BJ (cell line): Measurements from ENCODE around the gene CAPN15. TPM values are rescaled to one million over a fixed set of nuclear protein-coding genes. Genes with fewer than 3 reads are reported as not detected.

Source experiments
- CTCF ChIA-PET: fragments of 350-600 bp; formaldehyde crosslinking; extraction: SDS; loops from one replicate; lab custom pipeline; 2021; ENCODE audit warnings: antibody characterized with exemption, inconsistent platforms; lab: Yijun Ruan, JAX
- POLR2A ChIA-PET: fragments of 300-600 bp; sonication (Branson Sonifier 250); formaldehyde crosslinking; extraction: SDS; loops from one replicate; lab custom pipeline; 2021; ENCODE audit warnings: antibody characterized with exemption; lab: Charles Lee
- DNase-seq: peaks from one replicate; pipeline ENCODE4 v3.0.0-alpha.2; 2011; ENCODE audit warnings: low read depth
- H3K27me3 ChIP-seq: 2 replicates; pipeline ENCODE4 v1.6.0; 2011; ENCODE audit warnings: low read length; ENCODE audit not compliant: control insufficient read depth, insufficient read depth
- H3K36me3 ChIP-seq: 2 replicates; pipeline ENCODE4 v1.5.1; 2011; ENCODE audit warnings: low read length; ENCODE audit not compliant: control insufficient read depth, insufficient read depth
- H3K4me3 ChIP-seq: 2 replicates; pipeline ENCODE4 v1.5.1; 2011; ENCODE audit warnings: low read depth, mild to moderate bottlenecking, control low read depth, low read length
- polyA plus RNA-seq: library from polyadenylated mRNA; depleted of rRNA; stranded (reverse); fragments of >200 nt; gene quantifications from 2 replicates; pipeline ENCODE4 v1.2.3, GENCODE V29; 2011
- TF ChIP-seq, protein P1 (sequence below): IDR thresholded peaks from 2 replicates; pipeline ENCODE4 v1.5.1; 2011; ENCODE audit warnings: low read depth, mild to moderate bottlenecking, control low read depth, inconsistent platforms, low read length, moderate library complexity; ENCODE audit not compliant: insufficient read depth

Gene CAPN15
- polyA plus RNA-seq, 1 experiment: 12.9 TPM

DNA sequence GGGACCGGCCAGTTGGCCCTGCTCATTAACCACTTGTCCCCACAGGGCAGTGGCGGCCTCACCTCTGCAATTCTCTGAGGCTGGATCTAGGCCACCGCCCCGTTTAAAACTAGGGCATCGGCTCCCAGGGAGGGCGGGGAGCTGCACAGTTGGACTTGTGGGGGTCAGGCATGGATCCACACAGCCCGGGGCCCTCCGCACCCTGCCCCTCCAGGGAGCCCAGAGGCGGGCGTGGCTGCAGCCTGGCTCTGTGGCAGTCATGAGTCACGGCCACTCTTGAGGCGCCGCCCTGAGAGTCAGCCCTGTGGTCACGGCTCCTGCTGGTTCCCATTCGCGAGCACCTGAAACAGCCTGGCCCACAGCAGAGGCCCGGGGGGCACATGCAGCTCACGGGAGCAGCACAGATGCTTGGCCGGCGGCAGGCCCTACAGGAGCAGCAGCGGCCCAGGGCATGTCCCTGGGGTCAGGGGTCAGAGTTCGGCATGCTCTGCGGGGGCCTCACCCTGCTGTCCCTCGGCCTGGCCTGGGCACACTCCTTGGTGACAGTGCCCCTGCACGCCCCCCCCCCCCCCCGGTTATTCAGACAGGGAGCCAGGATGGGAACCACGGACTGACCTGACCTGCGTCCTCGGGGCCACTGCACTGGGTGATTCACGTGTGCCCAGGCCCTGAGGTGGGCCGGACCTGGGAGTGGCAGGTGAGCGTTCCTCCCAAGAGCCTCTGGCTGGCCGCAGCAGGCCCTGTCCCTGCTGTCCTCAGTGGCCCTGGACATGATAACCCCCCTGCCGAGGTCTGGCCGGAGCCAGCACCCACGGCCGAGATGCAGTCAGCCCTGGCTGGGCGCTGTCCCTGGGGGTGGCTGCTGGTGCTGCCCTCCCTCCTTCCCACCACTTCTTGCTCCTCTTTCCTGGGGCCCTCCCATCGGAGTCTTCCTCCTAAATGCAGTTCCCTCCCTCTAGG, 8.2 kb downstream of the CAPN15 start:
- TF ChIP-seq, protein P1, sequence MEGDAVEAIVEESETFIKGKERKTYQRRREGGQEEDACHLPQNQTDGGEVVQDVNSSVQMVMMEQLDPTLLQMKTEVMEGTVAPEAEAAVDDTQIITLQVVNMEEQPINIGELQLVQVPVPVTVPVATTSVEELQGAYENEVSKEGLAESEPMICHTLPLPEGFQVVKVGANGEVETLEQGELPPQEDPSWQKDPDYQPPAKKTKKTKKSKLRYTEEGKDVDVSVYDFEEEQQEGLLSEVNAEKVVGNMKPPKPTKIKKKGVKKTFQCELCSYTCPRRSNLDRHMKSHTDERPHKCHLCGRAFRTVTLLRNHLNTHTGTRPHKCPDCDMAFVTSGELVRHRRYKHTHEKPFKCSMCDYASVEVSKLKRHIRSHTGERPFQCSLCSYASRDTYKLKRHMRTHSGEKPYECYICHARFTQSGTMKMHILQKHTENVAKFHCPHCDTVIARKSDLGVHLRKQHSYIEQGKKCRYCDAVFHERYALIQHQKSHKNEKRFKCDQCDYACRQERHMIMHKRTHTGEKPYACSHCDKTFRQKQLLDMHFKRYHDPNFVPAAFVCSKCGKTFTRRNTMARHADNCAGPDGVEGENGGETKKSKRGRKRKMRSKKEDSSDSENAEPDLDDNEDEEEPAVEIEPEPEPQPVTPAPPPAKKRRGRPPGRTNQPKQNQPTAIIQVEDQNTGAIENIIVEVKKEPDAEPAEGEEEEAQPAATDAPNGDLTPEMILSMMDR: no peak
- DNase-seq: no peak
- Histone ChIP-seq H3K27me3 (no peaks in the 10 kb centered on the region), H3K4me3 (no peak overlapping the region), H3K36me3 (peaks cover 21% of the 10 kb centered on the region)
- ChIA-PET CTCF (no interaction called here), POLR2A (no interaction called here)

DNA sequence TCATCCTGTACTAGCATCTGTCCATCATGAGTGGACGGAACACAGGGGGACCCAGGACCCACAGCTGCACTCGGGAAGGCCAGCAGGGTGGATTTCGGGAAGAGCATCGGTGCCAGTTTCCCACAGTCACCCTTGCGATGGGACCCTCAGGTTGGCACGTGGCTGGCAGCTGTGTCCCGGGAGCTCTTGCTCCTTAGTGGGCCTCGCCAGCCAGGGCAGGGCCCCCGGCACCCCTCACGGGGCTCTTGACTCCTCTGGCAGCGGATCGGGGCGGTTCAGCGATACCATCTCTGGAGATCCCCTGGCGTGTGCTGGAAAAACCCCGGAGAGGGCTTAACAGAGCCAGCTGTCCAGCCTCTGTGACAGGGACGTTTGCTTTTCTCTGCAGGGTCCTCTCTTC, 9.2 kb downstream of the CAPN15 start:
- peaks cover 19% of the 10 kb centered on the region for H3K36me3 ChIP-seq
- CTCF ChIA-PET: no interaction called here
- no peak overlapping the region for H3K4me3 ChIP-seq
- POLR2A ChIA-PET: no interaction called here
- DNase-seq: no peak
- TF ChIP-seq, protein P1: no peak
- no peaks in the 10 kb centered on the region for H3K27me3 ChIP-seq

DNA sequence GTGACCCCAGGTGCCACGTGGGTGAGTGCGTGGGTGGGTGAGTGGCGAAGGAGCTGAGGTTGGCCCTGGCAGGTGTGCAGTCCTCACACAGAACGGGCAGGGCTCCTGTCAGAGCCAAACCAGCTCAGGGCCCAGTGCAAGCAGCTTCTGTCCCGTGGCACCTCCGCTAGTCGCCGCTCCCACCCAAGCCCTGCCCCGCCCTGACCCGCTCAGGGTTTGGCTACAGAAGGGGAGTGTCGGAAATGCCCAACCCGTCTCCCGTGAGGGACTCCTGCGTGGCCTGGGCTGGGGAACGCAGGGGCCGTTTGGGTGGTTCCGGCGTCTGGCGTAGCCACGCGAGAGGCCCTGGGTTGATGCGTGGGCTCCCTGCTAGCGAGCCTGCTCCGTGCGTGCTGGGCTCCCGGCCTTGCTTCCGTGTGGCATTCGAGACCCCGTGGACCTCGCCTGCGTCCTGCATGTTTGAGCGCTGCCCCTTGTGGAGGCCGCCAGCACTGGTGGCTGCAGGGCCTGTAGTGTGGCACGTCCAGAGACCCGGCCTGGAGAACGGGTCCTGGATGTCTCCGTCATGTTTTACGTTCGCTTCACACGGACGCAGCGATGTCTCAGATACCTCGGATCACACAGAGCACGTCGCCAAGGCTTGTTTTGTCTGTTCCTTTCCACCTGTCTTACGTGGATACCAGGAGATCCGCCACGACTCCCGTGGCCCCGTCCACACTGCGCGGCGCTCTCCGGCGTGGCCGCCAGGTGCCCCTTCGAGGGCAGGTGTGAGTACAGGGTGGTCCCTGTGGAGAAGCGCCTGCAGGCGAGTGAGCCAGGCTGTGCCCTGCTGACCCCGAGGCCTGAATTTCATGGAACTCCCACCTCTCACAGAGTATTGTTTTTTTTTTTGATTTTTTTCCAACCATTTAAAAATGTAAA, 10.2 kb downstream of the CAPN15 start:
- TF ChIP-seq, protein P1: peak; percentile 13; the same call in 1 of the 2 replicates
- Histone ChIP-seq H3K27me3 (no peaks in the 10 kb centered on the region), H3K4me3 (no peak overlapping the region), H3K36me3 (peaks cover 19% of the 10 kb centered on the region)
- ChIA-PET CTCF (interaction anchor here (1.2 kb wide), 1 partner anchor 11 kb away, joined by 3 read pairs; no protein-coding TSS in a partner anchor), POLR2A (no interaction called here)
- DNase-seq: no peak

DNA sequence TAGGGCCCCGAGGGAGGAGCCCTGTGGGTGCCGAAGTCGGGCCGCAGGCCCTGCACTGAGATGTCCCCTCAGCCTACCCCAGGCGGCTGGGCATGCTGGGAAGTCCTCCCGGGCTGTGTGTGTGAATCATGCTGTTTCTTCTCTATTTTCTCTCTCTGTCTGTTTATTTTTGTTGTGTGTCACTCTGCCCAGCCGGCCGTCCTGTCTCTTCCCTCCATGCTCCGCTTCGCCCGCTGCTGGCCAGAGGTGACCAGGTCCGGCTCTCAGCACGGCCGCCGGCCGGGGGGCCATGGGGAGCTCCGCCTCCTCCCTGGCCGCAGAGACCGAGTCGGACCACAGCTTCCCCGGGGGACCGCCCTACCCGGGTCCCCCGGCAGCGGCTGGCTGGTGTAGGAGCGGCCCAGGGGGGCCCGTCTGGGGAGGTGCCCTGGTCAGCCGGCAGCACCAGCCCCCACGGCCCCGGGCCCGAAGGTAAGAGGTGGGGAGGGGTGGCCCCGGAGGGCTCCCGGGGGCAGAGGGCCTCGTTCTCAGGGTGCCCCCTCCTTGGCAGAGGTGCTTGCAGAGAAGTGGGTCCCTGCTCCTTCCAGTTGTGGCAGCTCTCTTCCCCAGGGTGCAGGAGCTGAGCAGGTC, 12.5 kb downstream of the CAPN15 start:
- POLR2A ChIA-PET: no interaction called here
- H3K27me3 ChIP-seq: no peaks in the 10 kb centered on the region
- TF ChIP-seq, protein P1: no peak
- no peak for DNase-seq
- no peak overlapping the region for H3K4me3 ChIP-seq
- CTCF ChIA-PET: no interaction called here
- H3K36me3 ChIP-seq: peaks cover 19% of the 10 kb centered on the region
